Measurements from ENCODE around the gene FGF6. TPM values are rescaled to one million over a fixed set of nuclear protein-coding genes. Genes with fewer than 3 reads are reported as not detected.

The FGF6 gene
- total and polyA plus RNA-seq, 10 of the 15 experiments (the other 5 are each of a cell fraction or from before 2014, with no cell fraction given), result not detected

DNA sequence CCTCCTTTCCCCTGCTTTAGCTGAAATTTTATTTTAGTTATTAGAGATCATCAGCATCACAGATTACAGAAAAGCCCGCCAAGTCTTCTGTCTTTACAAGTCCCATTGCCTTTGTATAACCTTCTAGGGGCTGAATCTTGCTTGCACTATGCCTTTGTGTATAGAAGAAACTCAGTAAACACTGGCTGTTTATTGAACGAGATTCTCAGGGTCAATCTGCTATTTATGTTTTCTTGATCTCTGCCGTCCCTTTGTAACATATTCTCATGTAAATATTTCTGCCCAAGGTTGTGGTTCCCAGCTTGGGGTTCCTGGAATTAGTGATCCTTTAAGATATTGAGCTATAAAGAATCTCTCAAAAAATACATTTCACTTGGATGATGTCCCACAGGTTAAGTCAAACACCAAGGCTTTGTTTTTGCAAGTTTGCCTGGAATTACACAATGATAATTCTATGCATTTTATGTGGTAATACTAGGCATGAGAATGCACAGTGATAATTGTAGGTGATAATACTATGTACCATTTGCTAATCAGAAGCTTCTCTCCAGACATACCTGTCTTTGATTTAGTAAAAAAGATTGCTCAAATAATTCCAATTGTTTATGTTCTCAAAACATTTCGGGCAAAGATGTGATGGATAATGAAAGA is 40.6 kb upstream of the FGF6 start:
- FAIRE-seq (no peak), DNase-seq (ENCODE audit: low read depth, low spot score) (no peak), ATAC-seq (no peak)
- Histone ChIP-seq H3K27me3 (replicated peaks in 1 of 2; ENCODE audit: control insufficient read depth in 2 of 2, insufficient read depth in 2 of 2, low read length in 1 of 2) (no peaks in the 10 kb centered on the region), H3K4me1 (ENCODE audit: control insufficient read depth, insufficient read depth, low read length) (peaks cover 4% of the 10 kb centered on the region; the same call in 1 of the 2 replicates), H3K27ac (ENCODE audit: control insufficient read depth, insufficient read depth) (no peak overlapping the region), H3K9ac (ENCODE audit: control insufficient read depth, insufficient read depth, low read length) (no peak overlapping the region), H3K4me3 (no peak overlapping the region), H3K9me3 (replicated peaks; ENCODE audit: control insufficient read depth, insufficient read depth, low read length) (no peaks in the 10 kb centered on the region), H3K79me2 (ENCODE audit: control insufficient read depth, insufficient read depth, low read length) (no peaks in the 10 kb centered on the region), H2AFZ (ENCODE audit: control insufficient read depth, low read depth, low read length) (no peak overlapping the region), H3K4me2 (ENCODE audit: control insufficient read depth, insufficient read depth) (no peak overlapping the region), H4K20me1 (ENCODE audit: control insufficient read depth, insufficient read depth) (no peaks in the 10 kb centered on the region), H3K36me3 (ENCODE audit: control insufficient read depth in 2 of 2, insufficient read depth in 2 of 2, low read length in 1 of 2) (peaks cover 1 to 10% of the 10 kb centered on the region in 2 experiments)
- TF ChIP-seq ZNF592 (IDR thresholded peaks at IDR 0.05) (no peak), CREM (IDR thresholded peaks at IDR 0.05; ENCODE audit: low read depth) (no peak), NFXL1 (IDR thresholded peaks at IDR 0.05; ENCODE audit: borderline replicate concordance) (no peak), MYC (IDR thresholded peaks at IDR 0.05; ENCODE audit: insufficient read depth, insufficient read length, insufficient replicate concordance, low read length, severe bottlenecking) (no peak), FOXK2 (IDR thresholded peaks at IDR 0.05) (no peak), TAF1 (IDR thresholded peaks at IDR 0.05; ENCODE audit: borderline replicate concordance, low read depth, low read length) (no peak), ZNF217 (IDR thresholded peaks at IDR 0.05) (no peak), RBBP5 (conservative IDR thresholded peaks at IDR 0.05) (no peak), PML (IDR thresholded peaks at IDR 0.05; ENCODE audit: low read length) (no peak), CHD2 (IDR thresholded peaks at IDR 0.05; ENCODE audit: borderline replicate concordance, low read depth, low read length) (no peak), LARP7 (IDR thresholded peaks at IDR 0.05) (no peak)
- TF ChIP-seq, protein P1, sequence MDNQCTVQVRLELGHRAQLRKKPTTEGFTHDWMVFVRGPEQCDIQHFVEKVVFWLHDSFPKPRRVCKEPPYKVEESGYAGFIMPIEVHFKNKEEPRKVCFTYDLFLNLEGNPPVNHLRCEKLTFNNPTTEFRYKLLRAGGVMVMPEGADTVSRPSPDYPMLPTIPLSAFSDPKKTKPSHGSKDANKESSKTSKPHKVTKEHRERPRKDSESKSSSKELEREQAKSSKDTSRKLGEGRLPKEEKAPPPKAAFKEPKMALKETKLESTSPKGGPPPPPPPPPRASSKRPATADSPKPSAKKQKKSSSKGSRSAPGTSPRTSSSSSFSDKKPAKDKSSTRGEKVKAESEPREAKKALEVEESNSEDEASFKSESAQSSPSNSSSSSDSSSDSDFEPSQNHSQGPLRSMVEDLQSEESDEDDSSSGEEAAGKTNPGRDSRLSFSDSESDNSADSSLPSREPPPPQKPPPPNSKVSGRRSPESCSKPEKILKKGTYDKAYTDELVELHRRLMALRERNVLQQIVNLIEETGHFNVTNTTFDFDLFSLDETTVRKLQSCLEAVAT (IDR thresholded peaks at IDR 0.05), result no peak
- no TSS peak for BruUV-seq (replicated peaks)
- SMC1A ChIA-PET (ENCODE audit: uncharacterized antibody, unreplicated experiment), result no interaction called here
- 97% methylated on average over 4 of the region's 4 CpGs for WGBS (ENCODE audit: insufficient coverage, insufficient replicate concordance, low lambda C conversion rate, missing lambda C conversion rate)
- in situ Hi-C loops (cut with MboI), result no loop called here
- RAD21 ChIA-PET (ENCODE audit: unreplicated experiment), result no interaction called here
- CTCF ChIA-PET, result interaction anchor here (1.1 kb wide), 1 partner anchor 521 kb away, joined by 3 read pairs; no protein-coding TSS in a partner anchor
- intact Hi-C loops (cut with micrococcal nuclease; ENCODE audit: unreplicated experiment), result no loop called here
- POLR2A ChIA-PET, result no interaction called here

Measured in GM12878 (cell line).